ENCODE results near the gene CCNI.

- TF ChIP-seq CTCF (IDR thresholded peaks at IDR 0.05) = no peak
- TF ChIP-seq POLR2AphosphoS5 (IDR thresholded peaks at IDR 0.05; ENCODE audit: insufficient read depth in 1 of 2, low read depth in 1 of 2) = no peak
These were observed 14.1 kb upstream of the CCNI start for GRCh38 chr4:77089866-77090265.
